ENCODE measurements around the gene UNC79. TPM values are rescaled to one million over a fixed set of nuclear protein-coding genes. Genes with fewer than 3 reads are reported as not detected.
"Not testable (repeated sequence)": the region's sequence is repeated elsewhere in the genome, so short reads cannot be mapped to it uniquely, and the experiment has no call there.

Gene UNC79
- total and polyA plus RNA-seq, 2 experiments from 2014 or later: 0.15 to 0.20 TPM

DNA sequence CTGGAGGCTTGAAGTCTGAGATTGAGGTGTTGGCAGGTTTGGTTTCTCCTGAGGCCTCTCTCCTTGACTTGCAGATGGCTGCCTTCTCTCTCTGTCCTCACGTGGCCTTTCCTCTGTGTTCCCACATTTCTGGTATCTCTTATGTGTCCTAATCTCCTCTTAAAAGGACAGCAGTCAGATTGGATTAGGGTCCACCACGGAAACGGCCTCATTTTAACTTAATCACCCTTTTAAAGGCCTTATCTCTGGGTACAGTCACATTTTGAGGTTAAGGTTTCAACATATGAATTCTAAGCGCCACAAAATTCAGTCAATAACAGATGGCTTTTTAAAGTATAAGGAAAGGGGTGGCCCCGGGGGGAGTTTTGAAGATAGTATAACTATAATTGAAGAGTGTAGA lies 33.5 kb downstream of the UNC79 start:
- TF ChIP-seq, protein P1, sequence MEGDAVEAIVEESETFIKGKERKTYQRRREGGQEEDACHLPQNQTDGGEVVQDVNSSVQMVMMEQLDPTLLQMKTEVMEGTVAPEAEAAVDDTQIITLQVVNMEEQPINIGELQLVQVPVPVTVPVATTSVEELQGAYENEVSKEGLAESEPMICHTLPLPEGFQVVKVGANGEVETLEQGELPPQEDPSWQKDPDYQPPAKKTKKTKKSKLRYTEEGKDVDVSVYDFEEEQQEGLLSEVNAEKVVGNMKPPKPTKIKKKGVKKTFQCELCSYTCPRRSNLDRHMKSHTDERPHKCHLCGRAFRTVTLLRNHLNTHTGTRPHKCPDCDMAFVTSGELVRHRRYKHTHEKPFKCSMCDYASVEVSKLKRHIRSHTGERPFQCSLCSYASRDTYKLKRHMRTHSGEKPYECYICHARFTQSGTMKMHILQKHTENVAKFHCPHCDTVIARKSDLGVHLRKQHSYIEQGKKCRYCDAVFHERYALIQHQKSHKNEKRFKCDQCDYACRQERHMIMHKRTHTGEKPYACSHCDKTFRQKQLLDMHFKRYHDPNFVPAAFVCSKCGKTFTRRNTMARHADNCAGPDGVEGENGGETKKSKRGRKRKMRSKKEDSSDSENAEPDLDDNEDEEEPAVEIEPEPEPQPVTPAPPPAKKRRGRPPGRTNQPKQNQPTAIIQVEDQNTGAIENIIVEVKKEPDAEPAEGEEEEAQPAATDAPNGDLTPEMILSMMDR (IDR thresholded peaks at IDR 0.05; ENCODE audit: poor library complexity): no peak
- no peak for TF ChIP-seq EZH2 (IDR thresholded peaks at IDR 0.05; ENCODE audit: borderline replicate concordance)
- TF ChIP-seq EZH2phosphoT487 (IDR thresholded peaks at IDR 0.05; ENCODE audit: low read depth, severe bottlenecking, unreplicated experiment): no peak
- H3K9me2 ChIP-seq (replicated peaks; ENCODE audit: insufficient read depth): no peaks in the 10 kb centered on the region
- no peaks in the 10 kb centered on the region for H3K9me3 ChIP-seq (ENCODE audit: low read depth)
- H3K27me3 ChIP-seq: no peaks in the 10 kb centered on the region
- H3K27ac ChIP-seq: no peak overlapping the region
- H4K20me1 ChIP-seq (ENCODE audit: insufficient read depth, poor library complexity, severe bottlenecking): no peaks in the 10 kb centered on the region
- no peak overlapping the region for H2AFZ ChIP-seq
- 35% methylated on average over 5 of the region's 5 CpGs for WGBS (ENCODE audit: low lambda C conversion rate, missing lambda C conversion rate)
- no peaks in the 10 kb centered on the region for H3K4me1 ChIP-seq (ENCODE audit: insufficient read depth)
- no peak overlapping the region for H3K4me3 ChIP-seq
- no peaks in the 10 kb centered on the region for H3K79me2 ChIP-seq
- no peaks in the 10 kb centered on the region for H3K36me3 ChIP-seq (replicated peaks; ENCODE audit: insufficient read depth, low read depth)
- no peak overlapping the region for H3K4me2 ChIP-seq
- no peak for DNase-seq (ENCODE audit: low spot score)

DNA sequence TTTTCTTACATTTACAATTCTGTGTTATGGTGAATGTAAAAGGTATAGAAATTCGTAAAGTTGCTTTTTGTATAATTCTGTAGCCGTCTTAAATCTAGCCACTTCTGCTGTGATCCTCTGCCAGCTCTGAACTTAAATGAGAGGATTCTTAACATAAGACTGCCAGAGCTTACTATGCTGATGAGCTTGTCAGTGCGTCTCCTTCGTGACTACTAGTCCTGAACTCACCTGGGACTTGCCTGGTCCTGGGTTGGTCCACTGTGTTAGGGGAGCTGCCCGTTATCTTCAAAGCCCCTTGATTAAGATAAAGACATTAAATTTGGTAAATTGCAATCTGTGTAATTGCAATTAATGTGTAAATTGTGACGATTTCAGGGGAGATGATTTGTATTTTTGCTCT lies 44.7 kb downstream of the UNC79 start:
- no peak for DNase-seq (ENCODE audit: low spot score)
- no peak overlapping the region for H3K4me2 ChIP-seq
- no peaks in the 10 kb centered on the region for H3K9me3 ChIP-seq (ENCODE audit: low read depth)
- no peak overlapping the region for H3K27ac ChIP-seq
- no peaks in the 10 kb centered on the region for H3K9me2 ChIP-seq (replicated peaks; ENCODE audit: insufficient read depth)
- no peaks in the 10 kb centered on the region for H3K79me2 ChIP-seq
- H3K27me3 ChIP-seq: peaks cover 3% of the 10 kb centered on the region
- TF ChIP-seq EZH2phosphoT487 (IDR thresholded peaks at IDR 0.05; ENCODE audit: low read depth, severe bottlenecking, unreplicated experiment) (no peak), EZH2 (IDR thresholded peaks at IDR 0.05; ENCODE audit: borderline replicate concordance) (no peak)
- TF ChIP-seq, protein P1 (IDR thresholded peaks at IDR 0.05; ENCODE audit: poor library complexity): no peak
- H4K20me1 ChIP-seq (ENCODE audit: insufficient read depth, poor library complexity, severe bottlenecking): no peaks in the 10 kb centered on the region
- WGBS (ENCODE audit: low lambda C conversion rate, missing lambda C conversion rate): 84% methylated on average over 6 of the region's 6 CpGs
- H2AFZ ChIP-seq: no peak overlapping the region
- H3K4me3 ChIP-seq: no peak overlapping the region
- no peaks in the 10 kb centered on the region for H3K36me3 ChIP-seq (replicated peaks; ENCODE audit: insufficient read depth, low read depth)
- H3K4me1 ChIP-seq (ENCODE audit: insufficient read depth): no peaks in the 10 kb centered on the region

DNA sequence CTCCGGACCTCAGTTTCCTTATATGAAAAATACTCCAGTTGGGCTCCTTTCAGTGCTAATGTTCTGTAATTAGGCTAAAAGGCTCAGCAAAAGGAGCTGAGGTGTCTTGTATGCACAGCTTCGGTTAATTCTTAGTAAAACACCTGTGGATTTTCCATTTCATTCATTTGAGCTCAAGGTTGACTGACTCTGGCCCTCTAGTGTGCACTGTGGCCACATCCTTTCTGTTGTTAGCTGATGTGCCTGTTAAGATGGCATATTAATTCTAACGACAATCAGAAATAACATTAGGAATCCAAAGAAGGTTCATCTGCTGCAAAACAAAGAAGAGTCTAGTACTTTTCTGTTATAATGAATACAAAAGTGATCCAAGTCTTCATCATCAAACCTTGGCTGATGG lies 45.6 kb downstream of the UNC79 start:
- H4K20me1 ChIP-seq (ENCODE audit: insufficient read depth, poor library complexity, severe bottlenecking): no peaks in the 10 kb centered on the region
- no peak overlapping the region for H3K4me3 ChIP-seq
- H3K4me2 ChIP-seq: no peak overlapping the region
- no peaks in the 10 kb centered on the region for H3K9me2 ChIP-seq (replicated peaks; ENCODE audit: insufficient read depth)
- H3K9me3 ChIP-seq (ENCODE audit: low read depth): no peaks in the 10 kb centered on the region
- TF ChIP-seq EZH2 (IDR thresholded peaks at IDR 0.05; ENCODE audit: borderline replicate concordance): no peak
- no peak for TF ChIP-seq EZH2phosphoT487 (IDR thresholded peaks at IDR 0.05; ENCODE audit: low read depth, severe bottlenecking, unreplicated experiment)
- TF ChIP-seq, protein P1 (IDR thresholded peaks at IDR 0.05; ENCODE audit: poor library complexity): no peak
- H3K79me2 ChIP-seq: no peaks in the 10 kb centered on the region
- H3K27ac ChIP-seq: no peak overlapping the region
- H2AFZ ChIP-seq: no peak overlapping the region
- no peaks in the 10 kb centered on the region for H3K36me3 ChIP-seq (replicated peaks; ENCODE audit: insufficient read depth, low read depth)
- no peak for DNase-seq (ENCODE audit: low spot score)
- 94% methylated on average over 3 of the region's 3 CpGs for WGBS (ENCODE audit: low lambda C conversion rate, missing lambda C conversion rate)
- no peaks in the 10 kb centered on the region for H3K4me1 ChIP-seq (ENCODE audit: insufficient read depth)
- peaks cover 3% of the 10 kb centered on the region for H3K27me3 ChIP-seq

DNA sequence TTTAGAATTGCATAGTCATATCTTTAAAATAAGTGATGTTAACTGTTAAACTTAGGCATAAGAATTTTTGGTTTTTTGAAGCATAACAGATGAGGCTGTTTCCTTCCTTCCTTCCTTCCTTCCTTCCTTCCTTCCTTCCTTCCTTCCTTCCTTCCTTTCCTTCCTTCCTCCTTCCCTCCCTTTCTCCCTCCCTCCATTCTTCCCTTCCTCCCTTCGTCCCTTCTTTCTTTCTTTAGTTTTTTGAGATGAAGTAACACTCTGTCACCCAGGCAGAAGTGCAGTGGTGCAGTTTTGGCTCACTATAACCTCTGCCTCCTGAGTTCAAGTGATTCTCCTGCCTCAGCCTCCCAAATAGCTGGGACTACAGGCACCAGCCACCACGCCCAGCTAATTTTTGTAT lies 48.3 kb downstream of the UNC79 start:
- not testable (repeated sequence) for H3K9me2 ChIP-seq (replicated peaks; ENCODE audit: insufficient read depth); H2AFZ ChIP-seq; H3K4me2 ChIP-seq; H3K79me2 ChIP-seq; H3K27ac ChIP-seq; H3K9me3 ChIP-seq (ENCODE audit: low read depth); H3K27me3 ChIP-seq; H3K36me3 ChIP-seq (replicated peaks; ENCODE audit: insufficient read depth, low read depth); H4K20me1 ChIP-seq (ENCODE audit: insufficient read depth, poor library complexity, severe bottlenecking); H3K4me1 ChIP-seq (ENCODE audit: insufficient read depth); H3K4me3 ChIP-seq; DNase-seq (ENCODE audit: low spot score)
- 73% methylated on average over 2 of the region's 2 CpGs for WGBS (ENCODE audit: low lambda C conversion rate, missing lambda C conversion rate)
